HS-27A (cell line): ENCODE results near the gene PAK2.
"Not testable (repeated sequence)": the region's sequence is repeated elsewhere in the genome, so short reads cannot be mapped to it uniquely, and the experiment has no call there.

Experiments
- DNase-seq: peaks from one replicate; pipeline ENCODE4 v3.0.0-alpha.2; 2012; ENCODE audit warnings: low read depth, missing footprints

The PAK2 gene

DNA sequence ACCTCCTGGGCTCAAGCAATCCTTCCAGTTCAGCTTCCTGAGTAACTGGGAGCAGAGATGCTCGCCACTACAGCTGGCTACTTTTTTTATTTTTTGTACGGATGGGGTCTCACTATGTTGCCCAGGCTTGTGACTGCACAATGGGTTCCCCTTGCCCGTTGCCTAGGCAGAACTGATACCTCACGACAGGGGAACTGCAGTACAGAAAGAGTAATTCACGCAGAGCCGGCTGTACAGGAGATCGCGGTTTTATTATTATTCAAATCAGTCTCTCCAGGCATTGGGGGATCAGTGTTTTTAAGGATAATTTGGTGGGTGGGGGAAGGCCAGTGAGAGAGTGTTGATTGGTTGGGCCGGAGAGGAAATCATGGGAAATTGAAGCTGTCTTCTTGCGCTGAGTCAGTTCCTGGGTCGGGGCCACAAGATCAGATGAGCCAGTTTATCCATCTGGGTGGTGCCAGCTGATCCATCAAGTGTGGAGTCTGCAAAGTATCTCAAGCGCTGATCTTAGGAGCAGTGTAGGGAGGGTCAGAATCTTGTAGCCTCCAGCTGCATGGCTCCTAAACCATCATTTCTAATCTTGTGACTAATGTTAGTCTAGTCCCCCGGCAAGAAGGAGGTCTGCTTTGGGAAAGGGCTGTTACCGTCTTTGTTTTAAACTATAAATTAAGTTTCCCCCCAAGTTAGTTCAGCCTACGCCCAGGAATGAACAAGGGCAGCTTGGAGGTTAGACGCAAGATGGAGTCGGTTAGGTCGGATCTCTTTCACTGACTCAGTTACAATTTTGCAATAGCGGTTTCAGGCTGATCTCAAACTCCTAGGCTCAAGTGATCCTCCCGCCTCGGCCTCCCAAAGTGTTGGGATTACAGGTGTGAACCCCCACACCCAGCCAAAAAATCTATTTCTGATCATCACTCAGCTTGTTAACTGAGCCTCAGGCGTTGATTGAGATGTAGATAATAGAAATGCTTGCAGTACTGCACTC is 104.9 kb downstream of the PAK2 start:
- DNase-seq, result not testable (repeated sequence)

DNA sequence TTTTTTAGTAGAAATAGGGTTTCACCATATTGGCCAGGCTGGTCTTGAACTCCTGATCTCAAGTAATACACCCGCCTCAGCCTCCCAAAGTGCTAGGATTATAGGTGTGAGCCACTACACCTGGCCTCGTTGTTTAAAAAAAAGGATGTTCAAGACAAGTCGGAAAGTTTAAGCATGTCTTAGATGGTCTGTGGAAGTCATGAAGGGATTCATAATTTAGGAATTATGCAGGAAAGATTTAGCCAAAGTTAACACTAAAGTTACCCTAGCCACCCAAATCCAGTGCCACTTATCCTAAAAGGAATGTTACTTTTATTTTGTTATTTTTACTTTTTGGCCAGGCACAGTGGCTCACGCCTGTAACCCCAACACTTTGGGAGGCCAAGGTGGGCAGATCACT is 108.7 kb downstream of the PAK2 start:
- not testable (repeated sequence) for DNase-seq

DNA sequence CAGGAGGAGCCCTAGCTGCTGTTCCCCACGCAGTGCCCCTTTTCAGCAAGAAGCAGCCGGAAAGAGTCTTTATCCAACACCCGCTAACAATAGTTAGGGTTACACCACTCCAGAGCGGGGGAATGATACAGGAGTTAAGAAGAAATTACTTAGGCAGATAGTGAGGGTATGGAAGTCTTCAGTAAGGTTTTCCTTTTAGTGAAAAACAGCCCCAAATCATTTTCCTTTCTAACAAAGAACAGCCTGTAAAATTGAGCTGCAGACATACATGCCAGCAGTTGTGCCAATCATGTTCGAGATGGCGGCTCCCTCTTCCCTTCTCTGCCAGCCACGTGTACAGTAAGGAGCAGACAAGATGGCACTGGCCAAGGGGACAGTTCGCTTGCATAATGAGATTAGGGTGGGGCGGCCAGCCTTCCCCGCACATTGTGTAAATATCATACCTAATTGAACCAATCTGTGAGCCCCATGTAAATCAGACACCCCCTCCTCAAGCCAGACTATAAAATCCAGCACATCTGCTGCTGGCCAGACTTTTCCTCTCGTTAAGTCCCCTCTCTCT is 109.6 kb downstream of the PAK2 start:
- DNase-seq, result no peak

DNA sequence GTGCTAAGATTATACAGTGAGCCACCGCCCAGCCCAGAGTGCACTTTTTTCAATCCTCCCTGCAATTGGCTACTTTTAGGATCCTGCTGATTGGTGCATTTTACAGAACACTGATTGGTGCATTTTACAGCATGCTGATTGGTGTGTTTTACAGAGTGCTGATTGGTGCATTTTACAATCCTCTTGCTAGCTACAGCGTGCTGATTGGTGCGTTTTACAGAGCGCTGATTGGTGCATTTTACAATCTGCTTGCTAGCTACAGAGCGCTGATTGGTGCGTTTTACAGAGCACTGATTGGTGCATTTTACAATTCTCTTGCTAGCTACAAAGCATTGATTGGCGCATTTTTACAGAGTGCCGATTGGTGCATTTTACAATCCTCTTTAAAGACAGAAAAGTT is 123.3 kb downstream of the PAK2 start:
- DNase-seq, result not testable (repeated sequence)

DNA sequence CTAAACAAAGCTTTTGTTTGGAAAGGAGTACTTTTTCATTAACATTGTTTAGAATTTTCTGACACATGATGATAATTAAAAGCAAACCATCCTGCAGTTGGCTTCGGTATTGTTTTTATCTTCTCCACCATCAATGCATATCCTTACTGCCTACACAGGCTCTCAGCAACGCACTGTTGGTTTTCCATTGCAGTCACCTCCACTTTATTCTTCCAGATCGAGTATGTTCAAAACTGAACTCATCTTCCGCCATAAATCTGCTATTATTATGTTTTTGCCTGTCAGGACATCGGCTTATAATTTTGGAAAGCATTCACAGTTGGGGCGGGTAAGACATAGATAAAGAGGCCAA is 127.5 kb downstream of the PAK2 start:
- no peak for DNase-seq

DNA sequence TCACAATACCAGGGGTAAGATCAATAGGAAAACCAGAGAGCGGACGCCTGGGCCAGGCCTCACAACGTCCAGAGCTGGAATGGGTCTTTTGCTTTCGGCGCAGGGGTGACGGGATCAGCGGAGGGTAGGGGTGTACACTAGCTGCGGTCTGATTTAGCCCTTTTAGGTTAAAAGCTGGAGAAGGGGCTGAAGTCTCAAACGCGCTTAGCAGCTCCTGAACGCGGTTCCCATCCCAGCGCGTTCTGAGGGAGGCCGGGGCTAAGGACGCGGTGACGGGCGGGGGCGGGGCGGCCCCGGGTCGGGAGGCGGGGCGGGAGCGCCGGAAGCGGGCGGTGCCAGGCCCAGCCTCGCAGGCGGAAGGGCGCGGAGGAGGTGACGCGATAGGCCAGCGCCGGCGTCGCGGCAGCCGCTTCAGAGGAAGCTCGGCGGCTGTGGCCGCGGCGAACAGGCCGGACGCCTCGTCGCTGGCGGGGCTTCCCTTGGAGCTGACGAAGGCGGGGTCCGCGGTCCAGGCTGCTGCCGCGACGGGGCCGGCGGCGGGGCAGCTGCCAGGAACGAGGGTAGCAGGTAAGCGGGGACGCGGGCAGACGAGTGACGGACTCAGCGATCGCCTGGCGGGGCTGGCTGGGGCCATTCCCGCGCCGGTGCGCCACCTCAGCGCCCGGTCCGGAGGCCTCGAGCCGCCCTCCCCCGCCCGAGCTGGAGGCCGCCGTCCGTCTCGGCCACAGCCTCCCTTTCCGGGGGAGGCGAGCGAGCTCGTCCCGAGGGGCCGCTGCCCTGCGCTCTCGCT is 128.0 kb downstream of the PAK2 start, which contains the start of gene SENP5:
Gene SENP5, plus strand, starts transcription at position 414 of the 790 bp plus-strand sequence. CDS start 17,262 bp downstream, outside the sequence.
- peak; percentile 40 for DNase-seq

DNA sequence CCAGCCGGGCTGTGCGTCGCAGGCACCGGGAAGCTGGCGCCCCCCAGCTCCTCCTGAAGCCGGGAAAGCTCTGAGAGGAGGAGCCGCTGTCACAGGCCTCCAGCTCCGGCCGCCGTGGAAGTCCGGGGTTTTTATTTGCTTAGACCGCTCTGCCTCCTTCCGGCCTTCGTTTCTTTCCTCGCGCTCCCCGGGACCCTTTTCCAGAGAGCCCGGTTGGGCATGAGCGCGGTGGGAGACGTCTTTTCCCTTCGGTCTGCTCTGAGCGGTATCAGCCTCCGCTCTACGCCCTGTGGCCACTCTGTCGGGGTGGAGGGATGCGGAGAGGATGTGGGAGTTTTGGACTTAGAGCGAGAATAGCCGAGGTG is 128.6 kb downstream of the PAK2 start:
- no peak for DNase-seq

DNA sequence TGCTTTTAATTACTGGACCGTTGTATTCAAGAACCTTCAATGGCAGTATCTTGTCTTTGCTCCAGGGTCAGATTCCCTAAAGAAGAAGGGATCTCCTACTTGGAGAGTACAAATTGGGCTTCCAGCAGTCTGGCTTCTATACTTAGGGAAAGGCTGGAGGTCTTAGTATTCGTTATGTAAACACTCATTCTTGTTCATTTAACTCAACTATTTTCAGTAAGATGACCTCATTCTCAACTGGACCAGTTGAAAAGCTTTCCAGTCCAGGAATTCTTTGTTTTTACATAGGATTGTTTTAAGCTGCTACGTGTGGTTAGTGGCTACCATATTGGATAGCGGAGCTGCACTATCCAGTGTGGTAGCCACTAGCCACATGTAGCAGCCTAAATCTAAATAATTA is 132.7 kb downstream of the PAK2 start:
- no peak for DNase-seq

DNA sequence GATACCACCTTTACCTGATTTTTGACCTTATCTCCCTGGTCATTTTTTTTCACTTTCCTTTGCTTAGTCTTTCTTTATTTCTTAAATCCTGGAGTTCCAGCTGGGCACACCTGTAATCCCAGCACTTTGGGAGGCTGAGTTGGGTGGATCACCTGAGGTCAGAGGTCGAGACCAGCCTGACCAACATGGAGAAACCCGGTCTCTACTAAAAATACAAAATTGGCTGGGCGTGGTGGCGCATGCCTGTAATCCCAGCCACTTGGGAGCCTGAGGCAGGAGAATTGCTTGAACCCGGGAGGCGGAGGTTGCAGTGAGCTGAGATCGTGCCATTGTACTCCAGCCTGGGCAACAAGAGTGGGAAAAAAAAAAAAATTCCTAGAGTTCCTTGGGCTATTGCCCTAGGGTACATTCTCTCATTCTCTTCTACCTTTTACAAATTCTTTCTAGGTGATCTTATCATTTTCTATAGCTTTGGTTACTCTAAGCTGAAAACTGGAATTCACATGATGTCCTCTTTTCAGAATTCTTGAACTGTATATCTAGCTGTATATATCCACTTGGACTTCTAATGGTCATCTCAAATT is 134.9 kb downstream of the PAK2 start:
- not testable (repeated sequence) for DNase-seq

DNA sequence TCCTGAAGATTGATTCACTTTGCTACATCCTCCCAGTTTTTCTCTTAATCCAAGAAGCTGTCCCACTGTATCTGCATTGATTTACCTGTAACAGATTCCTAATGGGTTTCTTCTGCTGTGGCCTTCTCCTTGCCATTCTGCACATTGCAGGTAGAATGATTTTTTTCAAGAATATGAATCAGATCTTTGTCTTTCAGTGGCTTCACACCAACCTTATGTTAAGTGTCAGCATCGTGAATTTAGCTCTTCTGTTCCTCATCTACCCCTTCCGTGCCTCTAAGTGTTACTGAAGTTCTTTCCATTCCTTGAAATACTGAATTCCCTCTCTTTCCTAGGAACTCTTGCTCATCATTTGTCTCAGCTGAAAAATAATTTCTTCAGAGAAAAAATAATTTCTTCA is 135.6 kb downstream of the PAK2 start:
- DNase-seq, result no peak
